ENCODE results near the gene TDRD10.

DNA sequence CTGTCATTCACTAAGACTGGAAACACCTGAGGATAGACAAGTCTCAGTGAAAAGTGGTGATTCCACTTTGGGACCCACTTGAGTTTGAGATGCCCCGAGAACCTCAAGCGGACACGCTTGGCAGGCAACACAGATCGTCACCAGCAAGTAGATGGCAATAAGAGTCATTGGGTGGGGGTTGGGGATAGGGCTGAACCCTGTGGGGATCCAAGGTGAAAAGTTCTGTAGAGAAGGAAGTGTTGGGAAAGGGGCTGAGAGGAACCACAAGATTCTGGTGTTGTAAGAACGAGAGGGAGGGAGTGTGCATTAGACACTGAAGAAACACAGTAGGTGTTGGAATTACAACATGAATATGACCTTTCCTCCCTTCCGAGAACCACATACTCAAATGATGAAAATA lies 45.4 kb upstream of the TDRD10 start:
- no peak for TF ChIP-seq POLR2A (IDR thresholded peaks at IDR 0.05; ENCODE audit: low read depth, low read length)
- no peak for TF ChIP-seq POLR2AphosphoS5 (IDR thresholded peaks at IDR 0.05; ENCODE audit: low read depth, low read length)
- no peak for TF ChIP-seq TAF1 (IDR thresholded peaks at IDR 0.05; ENCODE audit: borderline replicate concordance, low read depth, low read length)
